HG03571 (cell line): ENCODE measurements around the gene ATRAID.
"Not testable (repeated sequence)": the region's sequence is repeated elsewhere in the genome, so short reads cannot be mapped to it uniquely, and the experiment has no call there.

ENCODE experiments used
- ATAC-seq: cut with Tn5 transposase; IDR thresholded peaks from one replicate; pipeline ENCODE4 v1.9.1; 2021; ENCODE audit not compliant: unreplicated experiment

The ATRAID gene

GRCh38 chr2:27211943-27212625 lies at the start of gene ATRAID, which contains the start of gene SLC5A6:
Gene ATRAID, plus strand, starts transcription at chr2:27212041. Its CDS starts 328 bp downstream, at chr2:27212369.
Gene SLC5A6, minus strand, starts transcription at chr2:27212268. Its CDS starts 4,618 bp downstream, at chr2:27207650.
- peak; percentile 80 for ATAC-seq

DNA sequence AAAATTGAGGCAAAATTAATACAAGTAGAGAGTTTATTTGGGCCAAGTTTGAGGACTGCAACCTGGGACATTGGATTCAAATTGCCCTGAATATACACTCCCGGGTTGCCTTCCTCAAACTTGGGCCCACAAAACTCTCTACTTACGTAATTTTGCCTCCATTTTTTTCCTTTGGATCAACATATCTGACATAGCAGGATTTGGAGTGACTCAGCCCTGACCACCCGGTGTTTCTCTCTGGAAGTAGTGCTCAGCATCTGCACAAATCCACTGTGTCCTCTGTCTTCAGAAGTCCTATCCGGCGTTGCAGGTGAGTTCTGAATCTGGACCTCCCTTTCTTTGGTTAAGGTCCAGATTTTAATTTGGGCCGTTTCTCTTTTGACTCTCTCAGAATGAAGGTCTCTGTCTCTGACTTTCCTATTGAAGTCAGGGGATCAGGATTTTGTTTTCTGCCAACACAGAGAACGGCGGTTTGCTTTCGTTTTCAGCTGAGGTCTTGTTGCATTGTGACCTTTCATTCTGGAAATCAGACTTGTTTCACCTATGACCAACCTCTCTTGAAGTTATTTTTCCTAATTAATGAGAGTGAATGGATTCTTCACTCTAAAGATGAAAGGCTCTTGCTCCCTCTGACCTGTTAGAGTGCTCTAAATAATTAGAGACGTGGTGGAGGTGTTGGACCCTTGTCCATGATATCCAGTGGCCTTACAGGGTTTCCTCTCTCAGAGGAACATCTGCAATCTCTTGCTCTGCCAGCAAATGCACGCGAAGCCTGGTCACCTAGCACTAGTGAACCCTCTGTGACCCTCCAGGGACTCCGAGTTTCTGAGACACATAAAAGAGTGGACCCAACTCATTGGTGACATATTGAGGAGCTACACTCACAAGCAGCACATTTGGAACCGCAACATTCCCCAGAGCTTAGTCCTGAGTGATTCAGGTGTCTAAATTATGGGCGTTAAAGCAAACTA lies 49.4 kb upstream of the ATRAID start:
- no peak for ATAC-seq

DNA sequence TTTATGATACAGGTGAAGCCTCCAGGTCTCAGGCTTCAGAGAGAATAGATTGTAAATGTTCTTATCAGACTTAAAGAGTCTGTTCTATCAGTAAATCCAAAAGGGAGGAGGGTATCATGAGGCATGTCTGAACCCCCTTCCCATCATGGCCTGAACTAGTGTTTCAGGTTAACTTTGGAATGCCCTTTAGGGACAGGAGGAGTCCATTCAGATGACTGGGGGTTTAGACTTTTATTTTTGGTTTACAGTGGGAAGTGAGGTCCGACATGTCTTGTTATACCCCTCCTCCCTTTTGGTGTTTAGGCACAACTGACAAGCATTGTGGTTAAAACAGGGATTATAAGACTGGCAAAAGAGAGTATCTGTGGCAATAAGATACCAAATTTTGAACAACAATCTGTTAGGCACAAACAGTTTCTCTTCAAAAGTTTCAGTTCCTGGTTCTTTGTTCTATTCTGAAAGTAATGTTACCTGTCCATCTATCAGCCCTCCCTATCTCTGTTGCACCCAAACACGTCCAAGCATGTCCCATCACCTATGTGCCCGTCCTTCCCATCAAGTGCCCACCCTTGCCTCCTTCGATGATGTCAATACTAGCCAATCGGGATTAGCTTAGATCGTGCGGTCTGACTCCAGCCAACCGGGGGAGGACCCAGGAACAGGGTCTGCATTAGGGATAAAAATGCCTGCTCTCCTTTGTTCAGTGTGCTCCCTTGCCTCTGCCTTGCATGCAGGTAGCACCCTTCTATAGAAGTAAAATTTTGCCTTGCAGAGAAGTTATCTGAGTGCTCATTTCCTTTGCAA lies 46.7 kb upstream of the ATRAID start:
- no peak for ATAC-seq

DNA sequence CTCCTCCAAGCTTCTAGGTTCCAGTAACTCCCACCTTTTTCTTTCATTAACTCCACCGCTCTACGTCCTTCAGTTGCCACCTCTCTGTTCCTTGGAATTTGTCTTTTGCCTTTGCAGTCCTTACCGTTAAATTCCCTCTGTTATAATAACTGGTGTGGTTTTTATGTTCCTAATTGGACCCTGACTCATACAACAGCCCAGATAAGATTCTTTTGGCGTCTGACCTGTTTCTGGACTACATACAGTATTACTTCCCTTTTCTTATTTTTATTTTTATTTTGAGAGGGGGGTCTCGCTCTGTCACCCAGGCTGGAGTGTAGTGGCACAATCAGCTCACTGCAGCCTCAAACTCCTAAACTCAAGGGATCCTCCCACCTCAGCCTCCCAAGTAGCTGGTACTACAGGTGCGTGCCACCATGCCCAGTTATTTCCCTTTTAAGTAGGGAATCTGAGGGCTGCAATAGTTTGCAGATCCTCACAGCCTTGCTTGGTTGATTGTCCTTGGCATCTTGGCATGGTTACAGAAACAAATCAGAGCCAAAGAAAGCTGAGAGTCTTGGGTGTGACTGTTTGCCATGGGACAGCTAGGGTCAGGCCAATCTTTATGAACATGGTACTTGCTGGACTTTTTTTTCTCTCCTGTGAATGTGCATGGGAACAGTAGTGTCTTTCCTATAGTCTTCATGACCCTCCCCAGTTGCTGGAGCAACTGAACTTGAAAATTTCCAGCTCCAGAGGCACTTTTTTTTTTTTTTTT lies 41.1 kb upstream of the ATRAID start:
- no peak for ATAC-seq

GRCh38 chr2:27171351-27171848 lies 40.4 kb upstream of the ATRAID start:
- ATAC-seq: no peak

DNA sequence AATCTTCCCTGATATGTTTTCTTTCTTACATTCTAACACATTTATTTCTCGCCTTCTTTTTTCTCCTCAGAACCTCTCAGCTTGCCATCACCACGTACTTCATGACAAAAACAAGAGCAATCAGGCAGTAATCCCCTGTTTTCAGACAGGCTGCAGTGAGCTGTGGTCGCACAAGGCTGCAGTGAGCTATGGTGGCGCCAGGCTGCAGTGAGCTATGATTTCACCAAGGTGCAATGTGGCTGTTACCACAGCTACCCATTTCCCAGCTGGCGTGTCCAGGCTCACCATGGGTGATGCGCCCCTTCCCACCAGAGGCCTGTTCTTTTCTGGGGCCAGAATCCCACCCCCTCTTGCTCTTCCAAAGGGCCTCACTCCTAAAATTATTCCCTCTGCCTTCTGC lies 37.2 kb upstream of the ATRAID start:
- ATAC-seq: no peak

GRCh38 chr2:27175330-27175729 lies 36.5 kb upstream of the ATRAID start:
- ATAC-seq: no peak

GRCh38 chr2:27175781-27176180 lies 36.1 kb upstream of the ATRAID start:
- not testable (repeated sequence) for ATAC-seq

GRCh38 chr2:27177441-27178351 lies 34.1 kb upstream of the ATRAID start:
- no peak for ATAC-seq

DNA sequence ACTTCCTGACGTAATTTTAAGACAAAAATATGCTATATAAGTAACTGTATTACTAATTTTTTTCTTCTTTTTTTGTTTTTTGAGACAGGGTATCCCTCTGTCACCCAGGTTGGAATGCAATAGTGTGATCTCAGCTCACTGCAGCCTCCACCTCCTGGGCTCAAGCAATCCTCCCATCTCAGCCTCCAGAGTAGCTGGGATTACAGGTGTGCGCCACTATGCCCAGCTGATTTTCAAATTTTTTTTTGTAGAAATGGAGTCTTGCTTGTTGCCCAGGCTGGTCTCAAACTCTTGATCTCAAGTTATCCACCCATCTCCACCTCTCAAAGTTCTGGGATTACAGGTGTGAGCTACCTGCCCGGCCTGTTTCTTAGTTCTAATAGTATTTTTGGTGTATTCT lies 33.4 kb upstream of the ATRAID start:
- ATAC-seq: no peak

DNA sequence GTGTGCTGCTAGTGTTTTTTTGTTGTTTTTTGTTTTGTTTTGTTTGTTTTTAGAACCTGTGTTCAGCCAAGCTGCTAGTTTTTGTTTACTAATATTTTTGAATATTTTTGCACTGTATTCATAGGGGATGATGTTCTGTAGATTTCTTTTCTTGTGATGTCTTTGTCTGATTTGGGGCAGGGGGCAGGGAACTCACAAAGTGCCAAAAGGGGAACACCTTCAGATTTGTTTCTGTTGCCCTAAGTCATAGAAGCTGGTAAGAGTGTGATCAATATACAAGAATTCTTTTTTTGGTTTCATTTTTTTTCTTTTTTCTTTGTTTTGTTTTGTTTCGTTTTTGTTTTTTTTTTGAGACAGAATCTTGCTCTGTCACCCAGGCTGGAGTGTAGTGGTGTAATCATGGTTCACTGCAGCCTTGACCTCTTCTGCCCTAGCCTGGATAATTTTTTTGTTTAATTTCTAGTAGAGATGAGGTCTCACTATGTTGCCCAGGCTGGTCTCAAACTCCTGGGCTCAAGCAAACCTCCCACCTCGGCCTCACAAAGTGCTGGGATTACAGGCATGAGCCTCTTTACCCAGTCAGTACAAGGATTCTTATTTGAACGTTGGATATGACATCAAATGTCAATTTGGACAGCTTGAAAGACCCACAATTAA lies 32.4 kb upstream of the ATRAID start:
- no peak for ATAC-seq

DNA sequence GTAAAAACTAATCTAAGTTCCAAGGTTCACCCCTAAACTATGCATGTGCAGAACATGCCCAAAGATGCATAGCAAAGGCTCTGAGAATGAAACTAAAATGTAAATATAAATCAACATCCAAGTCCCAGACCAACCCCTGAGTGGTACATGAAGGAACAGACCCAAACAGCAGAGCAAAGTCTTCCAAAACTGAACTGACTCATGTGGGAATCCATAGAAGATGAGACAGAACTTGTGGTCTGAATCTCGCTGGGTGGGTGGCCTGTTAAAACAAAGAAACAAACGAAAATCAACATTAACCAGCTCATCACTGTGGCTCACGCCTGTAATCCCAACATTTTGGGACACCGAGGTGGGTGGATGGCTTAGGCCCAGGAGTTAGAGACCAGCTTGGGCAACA lies 29.5 kb upstream of the ATRAID start:
- no peak for ATAC-seq

DNA sequence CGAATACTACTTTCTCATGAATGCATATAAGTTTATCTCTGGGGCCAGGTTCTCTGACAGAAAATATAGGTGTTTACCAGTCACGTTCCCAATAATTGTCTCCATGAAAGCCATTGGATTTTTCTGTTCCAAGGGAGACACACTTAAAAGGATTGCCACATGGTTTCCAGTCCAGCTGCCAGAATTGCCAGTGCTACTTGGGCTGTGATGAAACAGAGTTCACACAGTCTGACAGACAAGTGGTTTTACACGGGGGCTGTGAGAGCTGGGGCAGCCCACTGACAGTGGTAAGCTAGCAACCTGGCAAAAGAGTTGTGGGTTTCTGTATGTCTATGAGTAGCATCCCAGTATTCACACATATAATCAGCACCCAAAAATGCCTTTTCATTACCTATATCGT lies 27.7 kb upstream of the ATRAID start:
- ATAC-seq: no peak

DNA sequence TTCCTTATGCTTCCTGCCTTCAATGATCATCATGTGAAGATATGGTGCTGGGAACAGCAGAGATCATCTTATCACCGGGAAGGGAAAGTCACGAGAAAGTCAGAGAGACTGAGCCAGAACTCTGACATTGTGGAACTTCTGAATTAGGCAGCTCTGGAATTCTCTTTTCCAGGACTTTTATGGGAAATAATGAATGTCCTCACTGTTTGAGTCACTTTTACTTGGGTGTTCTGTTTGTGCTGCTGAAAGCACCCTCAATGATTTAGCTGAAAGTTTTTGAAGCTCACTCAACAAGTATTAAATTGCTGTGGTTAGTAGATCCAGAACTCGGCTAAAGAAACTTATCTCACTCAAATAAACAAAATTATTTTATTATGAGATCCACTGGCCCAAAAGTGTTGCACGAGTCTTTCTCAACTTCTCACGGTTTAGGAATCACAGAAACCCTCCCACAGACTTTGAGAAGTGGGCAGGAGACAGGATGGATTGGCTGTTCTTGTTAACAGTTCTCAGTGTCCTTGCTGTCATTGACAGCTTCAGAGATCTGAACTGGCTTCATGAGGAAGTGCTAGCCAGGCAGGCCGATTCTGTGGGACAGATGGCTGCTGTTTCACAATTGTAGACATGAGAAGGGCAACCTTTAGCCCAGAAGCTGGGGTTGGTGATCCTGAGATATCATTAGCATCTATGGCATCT lies 26.4 kb upstream of the ATRAID start:
- ATAC-seq: no peak

DNA sequence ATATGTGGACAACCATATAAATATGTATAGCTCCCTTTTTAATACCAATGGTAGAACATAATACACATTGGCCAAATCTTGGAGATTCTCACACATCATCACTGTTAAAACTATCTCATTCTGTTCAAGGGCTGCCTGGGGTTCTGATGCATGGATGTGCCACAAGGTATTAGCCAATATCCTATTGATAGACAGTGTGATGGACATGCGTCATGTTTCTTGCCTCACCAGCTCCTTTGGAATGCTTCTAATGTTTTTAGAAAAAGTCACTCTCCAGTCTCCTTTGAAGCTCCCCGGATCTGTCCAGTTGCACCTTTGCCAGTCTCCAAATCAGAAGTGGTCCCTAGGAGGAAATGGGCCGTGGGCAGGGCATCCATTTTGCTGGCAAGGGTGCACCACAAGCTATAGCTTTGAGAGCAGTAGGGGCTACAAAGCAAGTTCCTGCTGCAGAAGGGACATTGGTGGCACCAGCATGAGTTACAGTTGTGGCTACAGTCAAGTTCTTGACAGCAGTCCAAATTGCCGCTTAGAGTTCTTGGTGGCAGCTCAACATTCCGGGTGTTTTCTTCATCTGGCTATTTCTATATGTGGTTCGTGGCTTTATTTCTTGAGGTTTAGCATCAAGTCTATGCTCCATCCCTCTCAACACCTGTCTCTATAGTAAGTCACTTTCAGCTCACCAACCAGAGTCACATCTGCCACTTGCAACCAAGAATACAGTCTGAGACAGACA lies 25.1 kb upstream of the ATRAID start:
- ATAC-seq: no peak

GRCh38 chr2:27189989-27190388 lies 21.9 kb upstream of the ATRAID start:
- no peak for ATAC-seq

DNA sequence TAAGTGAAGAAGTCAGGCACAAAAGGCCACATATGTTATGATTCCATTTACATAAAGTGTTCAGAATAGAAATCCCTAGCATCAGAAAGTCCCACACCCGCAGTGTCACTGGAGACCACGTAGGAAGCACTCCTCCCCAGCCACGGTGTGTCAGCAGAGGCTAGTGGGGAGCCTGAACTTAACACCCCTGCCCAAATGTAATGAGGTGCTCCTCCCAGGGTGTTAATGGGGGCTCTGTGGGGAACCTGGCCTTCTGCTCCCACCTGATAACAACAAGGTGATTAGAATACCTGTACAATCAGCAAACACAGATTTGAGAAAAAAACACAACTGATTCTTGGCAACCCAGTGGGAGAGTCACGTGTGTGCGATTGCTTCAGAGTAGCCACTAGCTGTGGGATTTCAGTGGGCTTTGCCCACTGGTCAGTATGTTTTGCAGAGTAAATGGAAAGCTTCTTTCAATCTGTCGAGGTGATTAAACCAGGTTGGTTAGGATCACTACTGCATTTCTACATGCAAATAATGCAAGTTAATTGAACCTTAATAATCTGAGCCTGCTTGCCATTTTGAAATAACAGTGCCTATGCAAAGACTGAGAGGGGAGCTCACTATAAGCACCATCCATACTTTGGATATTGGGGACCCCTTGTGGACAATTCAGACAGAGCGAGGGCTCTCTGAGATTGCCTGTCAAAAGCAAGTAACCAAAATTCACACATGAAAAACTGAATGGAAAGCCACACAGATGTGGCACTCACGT lies 20.6 kb upstream of the ATRAID start:
- ATAC-seq: no peak
